OCI-LY3 (cell line): Measurements from ENCODE around the gene MYO5B.

Experiments used
- EZH2phosphoT487 ChIP-seq: fragments of 200-600 bp; shearing (Covaris generic); IDR thresholded peaks from 2 replicates; pipeline ENCODE4 v1.6.1; 2018; ENCODE audit warnings: antibody characterized with exemption, mixed run types, low read depth
- TF ChIP-seq, protein P1 (sequence below): fragments of 200-600, 300-600 bp; sonication (generic); IDR thresholded peaks from 2 replicates; pipeline ENCODE4 v1.5.1; 2014; ENCODE audit warnings: antibody characterized with exemption, low read length, low read depth

DNA sequence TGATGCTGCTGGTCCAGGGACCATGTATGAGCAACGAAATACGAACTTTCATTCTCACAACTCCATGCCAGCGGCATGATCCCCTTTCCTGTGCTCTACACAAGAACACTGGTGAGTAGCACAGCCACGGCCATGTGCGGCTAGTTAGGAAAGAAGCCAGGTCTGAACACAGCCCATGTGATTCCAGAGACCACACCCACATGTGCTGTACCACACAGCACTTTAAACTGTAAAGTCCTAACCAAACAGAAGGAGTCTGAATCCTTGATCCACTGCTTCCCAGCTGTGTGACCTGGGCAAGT, 348.6 kb downstream of the MYO5B start:
- TF ChIP-seq, protein P1, sequence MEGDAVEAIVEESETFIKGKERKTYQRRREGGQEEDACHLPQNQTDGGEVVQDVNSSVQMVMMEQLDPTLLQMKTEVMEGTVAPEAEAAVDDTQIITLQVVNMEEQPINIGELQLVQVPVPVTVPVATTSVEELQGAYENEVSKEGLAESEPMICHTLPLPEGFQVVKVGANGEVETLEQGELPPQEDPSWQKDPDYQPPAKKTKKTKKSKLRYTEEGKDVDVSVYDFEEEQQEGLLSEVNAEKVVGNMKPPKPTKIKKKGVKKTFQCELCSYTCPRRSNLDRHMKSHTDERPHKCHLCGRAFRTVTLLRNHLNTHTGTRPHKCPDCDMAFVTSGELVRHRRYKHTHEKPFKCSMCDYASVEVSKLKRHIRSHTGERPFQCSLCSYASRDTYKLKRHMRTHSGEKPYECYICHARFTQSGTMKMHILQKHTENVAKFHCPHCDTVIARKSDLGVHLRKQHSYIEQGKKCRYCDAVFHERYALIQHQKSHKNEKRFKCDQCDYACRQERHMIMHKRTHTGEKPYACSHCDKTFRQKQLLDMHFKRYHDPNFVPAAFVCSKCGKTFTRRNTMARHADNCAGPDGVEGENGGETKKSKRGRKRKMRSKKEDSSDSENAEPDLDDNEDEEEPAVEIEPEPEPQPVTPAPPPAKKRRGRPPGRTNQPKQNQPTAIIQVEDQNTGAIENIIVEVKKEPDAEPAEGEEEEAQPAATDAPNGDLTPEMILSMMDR, result no peak
- TF ChIP-seq EZH2phosphoT487, result no peak
